GM12874 (cell line): ENCODE measurements around the gene ARHGEF4.

ENCODE experiments used
- TF ChIP-seq, protein P1 (sequence below): IDR thresholded peaks from 2 replicates; pipeline ENCODE4 v1.5.1; 2011; ENCODE audit warnings: low read depth, mild to moderate bottlenecking, control low read depth, low read length, moderate library complexity; ENCODE audit not compliant: insufficient read depth

Gene ARHGEF4

DNA sequence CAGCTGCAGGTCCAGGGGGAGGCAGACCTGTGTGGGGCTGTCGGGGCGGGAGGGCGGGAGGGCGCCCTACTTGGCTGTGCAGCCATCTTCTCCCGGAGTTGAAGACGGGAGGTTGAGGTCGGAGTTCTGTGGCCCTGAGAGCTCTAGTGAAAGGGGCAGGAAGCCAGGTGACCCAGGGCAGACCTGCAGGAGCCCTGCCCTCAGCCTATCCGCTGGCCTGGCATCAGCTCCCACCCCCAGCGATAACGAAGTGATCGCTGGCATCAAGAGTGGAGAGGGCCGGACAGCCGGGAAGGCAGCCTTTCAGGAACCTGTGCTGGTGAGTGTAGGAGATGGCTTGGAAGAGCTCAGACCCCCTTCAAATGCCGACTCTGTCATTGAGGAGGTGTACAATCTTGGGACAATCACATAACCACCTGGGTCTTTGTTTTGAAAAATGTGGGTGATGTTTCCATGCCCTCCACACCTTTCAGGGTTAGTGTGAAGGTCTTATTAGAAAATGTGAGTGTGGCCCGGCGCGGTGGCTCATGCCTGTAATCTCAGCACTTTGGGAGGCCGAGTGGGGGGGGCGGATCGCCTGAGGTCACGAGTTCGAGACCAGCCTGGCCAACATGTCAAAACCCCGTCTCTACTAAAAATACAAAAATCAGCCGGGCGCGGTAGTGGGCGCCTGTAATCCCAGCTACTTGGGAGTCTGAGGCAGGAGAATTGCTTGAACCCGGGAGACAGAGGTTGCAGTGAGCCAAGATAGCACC, 1.3 kb downstream of the ARHGEF4 start:
- TF ChIP-seq, protein P1, sequence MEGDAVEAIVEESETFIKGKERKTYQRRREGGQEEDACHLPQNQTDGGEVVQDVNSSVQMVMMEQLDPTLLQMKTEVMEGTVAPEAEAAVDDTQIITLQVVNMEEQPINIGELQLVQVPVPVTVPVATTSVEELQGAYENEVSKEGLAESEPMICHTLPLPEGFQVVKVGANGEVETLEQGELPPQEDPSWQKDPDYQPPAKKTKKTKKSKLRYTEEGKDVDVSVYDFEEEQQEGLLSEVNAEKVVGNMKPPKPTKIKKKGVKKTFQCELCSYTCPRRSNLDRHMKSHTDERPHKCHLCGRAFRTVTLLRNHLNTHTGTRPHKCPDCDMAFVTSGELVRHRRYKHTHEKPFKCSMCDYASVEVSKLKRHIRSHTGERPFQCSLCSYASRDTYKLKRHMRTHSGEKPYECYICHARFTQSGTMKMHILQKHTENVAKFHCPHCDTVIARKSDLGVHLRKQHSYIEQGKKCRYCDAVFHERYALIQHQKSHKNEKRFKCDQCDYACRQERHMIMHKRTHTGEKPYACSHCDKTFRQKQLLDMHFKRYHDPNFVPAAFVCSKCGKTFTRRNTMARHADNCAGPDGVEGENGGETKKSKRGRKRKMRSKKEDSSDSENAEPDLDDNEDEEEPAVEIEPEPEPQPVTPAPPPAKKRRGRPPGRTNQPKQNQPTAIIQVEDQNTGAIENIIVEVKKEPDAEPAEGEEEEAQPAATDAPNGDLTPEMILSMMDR: no peak

DNA sequence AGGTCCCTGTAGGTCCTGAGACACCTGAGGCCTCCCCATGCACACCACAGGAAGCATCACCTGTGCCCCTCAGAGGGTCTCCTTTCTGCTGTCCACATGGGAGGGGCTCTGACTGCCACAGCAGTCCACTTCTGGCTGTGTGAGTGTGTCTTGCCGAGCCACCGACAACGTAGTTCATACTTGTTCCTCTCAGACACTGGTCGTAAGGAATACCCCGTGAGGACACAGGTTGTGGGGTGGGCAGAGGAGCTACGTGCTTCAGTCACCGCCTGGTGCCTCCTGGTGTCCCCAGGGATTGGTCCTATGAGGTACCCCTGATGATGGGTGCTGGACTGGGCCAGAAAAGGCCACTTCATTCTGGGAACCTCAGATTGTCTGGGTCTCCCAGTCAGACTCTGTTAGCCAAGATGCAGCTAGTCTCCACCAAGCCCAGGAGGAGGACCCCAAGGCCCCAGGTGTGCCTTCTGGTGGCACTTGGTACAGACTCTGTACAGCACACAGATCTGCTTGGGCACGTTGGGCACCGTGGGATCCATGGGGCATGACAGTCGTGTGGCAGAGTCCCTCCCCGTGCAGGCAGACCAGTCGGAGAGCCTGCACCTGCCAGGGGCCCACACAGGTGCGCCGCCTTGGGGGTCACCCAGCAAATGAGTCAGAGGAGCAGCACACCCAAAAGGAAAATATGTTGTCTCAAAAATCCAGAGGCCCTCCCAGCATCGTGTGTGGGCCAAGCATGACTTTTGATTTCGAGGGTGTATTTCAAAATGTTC, 2.5 kb downstream of the ARHGEF4 start:
- TF ChIP-seq, protein P1: no peak

DNA sequence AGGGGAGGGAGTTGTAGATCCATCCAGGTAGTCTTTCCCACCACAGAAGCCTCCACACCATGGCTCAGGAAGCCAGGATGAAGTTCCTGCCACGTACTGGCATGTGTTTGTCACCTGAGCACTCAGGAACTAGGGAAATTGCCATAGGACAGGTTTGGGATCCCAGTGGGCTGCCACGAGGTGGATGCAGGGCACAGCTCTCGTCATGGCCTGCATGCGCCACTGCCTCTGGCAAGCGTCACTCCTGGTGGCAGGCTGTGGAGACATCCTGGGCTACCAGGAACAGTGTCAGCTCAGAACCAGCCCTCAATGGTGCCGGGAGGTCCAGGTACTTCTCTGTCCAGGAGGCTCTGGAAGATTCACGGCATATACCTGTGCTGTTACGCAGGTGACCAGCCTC, 3.8 kb downstream of the ARHGEF4 start:
- TF ChIP-seq, protein P1: no peak

DNA sequence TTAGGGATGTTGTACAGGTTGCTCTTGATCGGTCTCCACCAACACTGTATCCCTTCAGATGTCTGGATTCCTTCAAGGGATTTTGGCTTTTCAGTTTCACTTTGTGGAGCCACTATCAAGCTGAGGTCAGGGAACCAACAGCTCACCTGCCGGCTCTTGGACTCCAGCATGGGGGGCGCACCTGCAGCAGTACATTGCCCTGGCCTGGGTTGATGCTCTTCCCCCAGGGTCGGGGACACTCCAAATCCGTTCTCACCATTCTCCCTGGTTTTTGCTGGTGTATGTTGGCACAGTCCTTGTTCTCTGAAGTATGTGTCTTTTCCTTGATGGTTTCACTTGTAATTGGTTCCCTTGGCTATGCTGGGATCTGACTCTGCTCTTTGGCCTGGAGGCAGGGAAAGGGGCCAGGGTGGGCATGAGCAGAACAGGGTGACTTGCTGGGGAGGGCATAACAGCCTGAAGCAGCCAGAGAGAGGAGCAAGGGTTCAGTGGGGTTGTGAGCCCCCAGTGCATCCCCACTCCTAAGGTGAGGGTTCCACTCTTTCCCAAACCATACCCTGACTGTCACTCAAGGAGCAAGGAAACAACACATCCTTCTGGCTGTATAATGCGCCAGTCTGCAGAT, 5.1 kb downstream of the ARHGEF4 start:
- TF ChIP-seq, protein P1: no peak

DNA sequence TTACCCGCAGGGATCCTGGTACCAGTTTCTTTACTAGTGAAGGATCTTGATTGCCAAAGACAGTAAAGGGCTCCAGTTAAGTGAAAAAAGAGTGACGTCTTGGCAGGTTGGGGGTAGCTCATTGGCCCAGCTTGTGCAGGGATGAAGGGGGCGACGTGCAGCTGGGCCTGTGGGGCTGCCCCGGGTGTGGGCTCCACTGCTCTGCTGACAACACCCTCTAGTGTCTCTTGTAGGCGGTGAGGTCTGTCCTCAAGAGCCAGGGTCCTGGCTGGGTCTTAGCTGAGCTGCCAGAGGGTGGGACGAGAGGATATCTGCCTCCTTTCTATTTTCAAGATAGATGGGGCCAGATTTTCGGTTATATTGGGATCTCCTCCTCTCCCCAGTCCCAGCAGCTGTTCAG, 6.1 kb downstream of the ARHGEF4 start:
- TF ChIP-seq, protein P1: no peak

DNA sequence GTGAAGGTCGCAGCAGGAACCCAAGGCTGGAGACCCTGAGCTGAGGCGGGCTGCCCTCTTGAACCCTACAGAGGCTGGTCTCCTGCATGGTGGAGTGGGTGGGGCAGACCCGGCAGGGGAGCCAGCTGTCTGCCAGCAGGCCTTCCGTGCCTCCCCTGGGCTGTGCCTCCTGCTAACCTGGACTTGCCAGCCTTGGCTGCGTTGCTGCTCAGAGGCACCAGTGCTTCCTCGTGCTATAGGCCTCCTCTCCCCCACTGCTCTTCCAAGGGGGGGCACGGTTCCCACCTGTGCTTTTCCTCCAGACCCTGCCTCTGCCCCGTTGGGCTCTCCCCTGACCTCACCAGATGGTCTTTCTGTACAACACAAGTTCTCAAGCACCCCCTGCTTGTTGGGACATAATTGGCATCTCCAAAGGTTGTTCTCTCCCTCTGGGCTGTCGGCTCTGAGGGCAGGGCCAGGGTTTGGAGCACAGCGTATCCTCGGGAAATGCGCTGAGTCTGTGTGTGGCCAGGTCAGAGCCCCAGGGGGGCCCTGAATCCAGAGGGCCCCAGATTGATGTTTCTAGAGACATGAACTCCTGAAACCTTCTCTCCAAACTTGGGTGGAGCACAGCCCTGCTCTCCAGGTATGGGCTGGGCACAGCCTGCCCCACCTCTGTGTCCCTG, 6.7 kb downstream of the ARHGEF4 start:
- TF ChIP-seq, protein P1: no peak

DNA sequence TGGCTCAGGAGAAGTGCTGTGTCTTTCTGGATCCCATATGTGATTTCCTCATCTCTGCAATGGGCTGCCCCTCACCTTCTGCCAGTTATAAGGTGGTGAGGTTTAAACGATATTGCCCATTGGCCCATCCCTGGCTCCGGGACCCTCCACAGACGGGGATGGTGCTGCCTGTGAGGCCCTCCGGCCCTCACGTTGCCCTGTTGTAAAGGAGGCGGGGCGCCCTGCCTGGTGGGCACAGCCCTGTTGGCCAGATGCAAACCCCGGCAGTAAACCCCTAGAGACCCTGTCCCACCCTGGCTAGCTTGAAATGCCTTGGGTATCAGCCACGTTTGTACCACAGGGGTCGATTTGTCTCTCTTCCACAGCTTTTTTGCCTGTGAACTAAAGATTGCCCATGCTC, 7.4 kb downstream of the ARHGEF4 start:
- TF ChIP-seq, protein P1: no peak
